ENCODE data around the gene RTEL1.
A peak's percentile ranks its signal among the peaks of the same experiment; 100 is the strongest.
"Not testable (repeated sequence)": the region's sequence is repeated elsewhere in the genome, so short reads cannot be mapped to it uniquely, and the experiment has no call there.

Gene RTEL1

GRCh38 chr20:63652192-63652980, 5.7 kb upstream of the RTEL1 start:
- DNase-seq (ENCODE audit: low spot score) (no peak), FAIRE-seq (no peak)

GRCh38 chr20:63653041-63653973, 4.8 kb upstream of the RTEL1 start, which contains the start of gene STMN3:
TSS of gene STMN3 (minus strand) at chr20:63653424. CDS start at chr20:63653345, 79 bp downstream.
- FAIRE-seq: no peak
- peak; percentile 57 for DNase-seq (ENCODE audit: low spot score)

GRCh38 chr20:63653974-63654668, 4.0 kb upstream of the RTEL1 start:
- DNase-seq (ENCODE audit: low spot score): no peak
- FAIRE-seq: no peak

- FAIRE-seq (no peak), DNase-seq (ENCODE audit: low spot score) (no peak)
Observed at GRCh38 chr20:63655249-63655648, 2.9 kb upstream of the RTEL1 start.

- DNase-seq (ENCODE audit: low spot score): no peak
- FAIRE-seq: no peak
Observed at GRCh38 chr20:63656451-63656850, 1.7 kb upstream of the RTEL1 start.

GRCh38 chr20:63657260-63657936, 714 bp upstream of the RTEL1 start:
- DNase-seq (ENCODE audit: low spot score): no peak
- no peak for FAIRE-seq

- DNase-seq (ENCODE audit: low spot score): no peak
- FAIRE-seq: no peak
Observed at GRCh38 chr20:63658749-63659187, 656 bp downstream of the RTEL1 start.

- no peak for FAIRE-seq
- no peak for DNase-seq (ENCODE audit: low spot score)
Observed at GRCh38 chr20:63659370-63659769, 1.3 kb downstream of the RTEL1 start.

GRCh38 chr20:63660174-63660573, 2.1 kb downstream of the RTEL1 start:
- FAIRE-seq; DNase-seq (ENCODE audit: low spot score): not testable (repeated sequence)

- FAIRE-seq (no peak), DNase-seq (ENCODE audit: low spot score) (no peak)
Observed at GRCh38 chr20:63660622-63661021, 2.5 kb downstream of the RTEL1 start.

GRCh38 chr20:63661108-63661507, 3.0 kb downstream of the RTEL1 start:
- FAIRE-seq (no peak), DNase-seq (ENCODE audit: low spot score) (no peak)

GRCh38 chr20:63661959-63662812, 4.1 kb downstream of the RTEL1 start:
- DNase-seq (ENCODE audit: low spot score): no peak
- FAIRE-seq: no peak

- DNase-seq (ENCODE audit: low spot score) (no peak), FAIRE-seq (no peak)
Observed at GRCh38 chr20:63662813-63663189, 4.7 kb downstream of the RTEL1 start.

GRCh38 chr20:63663332-63664066, 5.4 kb downstream of the RTEL1 start:
- FAIRE-seq: no peak
- DNase-seq (ENCODE audit: low spot score): no peak

- DNase-seq (ENCODE audit: low spot score) (no peak), FAIRE-seq (no peak)
Observed at GRCh38 chr20:63664143-63664851, 6.2 kb downstream of the RTEL1 start.

GRCh38 chr20:63664861-63665594, 6.9 kb downstream of the RTEL1 start:
- FAIRE-seq: no peak
- no peak for DNase-seq (ENCODE audit: low spot score)

GRCh38 chr20:63665708-63666107, 7.6 kb downstream of the RTEL1 start:
- FAIRE-seq (no peak), DNase-seq (ENCODE audit: low spot score) (no peak)

GRCh38 chr20:63667858-63668257, 9.7 kb downstream of the RTEL1 start:
- no peak for FAIRE-seq
- DNase-seq (ENCODE audit: low spot score): no peak
